ENCODE results near the gene LRP2BP.

Gene LRP2BP

GRCh38 chr4:185396724-185397385 is 1.1 kb upstream of the LRP2BP start, which contains the start of gene ANKRD37:
Gene ANKRD37 (plus strand): TSS chr4:185396841. CDS start chr4:185396924, 83 bp downstream.
- TF ChIP-seq TAF1 (IDR thresholded peaks at IDR 0.05; ENCODE audit: low read depth, low read length), result peak; percentile 41; the same call in 1 of the 2 replicates
- TF ChIP-seq POLR2AphosphoS5 (IDR thresholded peaks at IDR 0.05; ENCODE audit: low read depth, low read length), result no peak
- FAIRE-seq (peak; percentile 67), DNase-seq (ENCODE audit: insufficient read length, low spot score) (no peak)

- TF ChIP-seq POLR2A (IDR thresholded peaks at IDR 0.05; ENCODE audit: low read depth, low read length), result peak; percentile 67; the same call in 1 of the 2 replicates
- TF ChIP-seq PAX5 (IDR thresholded peaks at IDR 0.05; ENCODE audit: insufficient read depth, low read length, severe bottlenecking), result no peak
- peak; percentile 10; the same call in 1 of the 2 replicates for TF ChIP-seq TAF1 (IDR thresholded peaks at IDR 0.05; ENCODE audit: low read depth, low read length)
- TF ChIP-seq POLR2AphosphoS5 (IDR thresholded peaks at IDR 0.05; ENCODE audit: low read depth, low read length), result peak; percentile 81; the same call in 1 of the 2 replicates
- TF ChIP-seq POU2F2 (IDR thresholded peaks at IDR 0.05; ENCODE audit: low read depth, low read length), result 0 out of 2 replicates have a peak, but pooled peaks have one; percentile 17
- no peak for TF ChIP-seq SPI1 (IDR thresholded peaks at IDR 0.05; ENCODE audit: low read depth, low read length)
- peak; percentile 97 for FAIRE-seq
- DNase-seq (ENCODE audit: insufficient read length, low spot score), result peak; percentile 91
These were observed 416 bp upstream of the LRP2BP start for GRCh38 chr4:185395956-185396723.

- no peak for FAIRE-seq
- no peak for TF ChIP-seq POU2F2 (IDR thresholded peaks at IDR 0.05; ENCODE audit: low read depth, low read length)
- no peak for TF ChIP-seq SPI1 (IDR thresholded peaks at IDR 0.05; ENCODE audit: low read depth, low read length)
- TF ChIP-seq PAX5 (IDR thresholded peaks at IDR 0.05; ENCODE audit: insufficient read depth, low read length, severe bottlenecking), result no peak
- TF ChIP-seq POLR2A (IDR thresholded peaks at IDR 0.05; ENCODE audit: low read depth, low read length), result no peak
- TF ChIP-seq TAF1 (IDR thresholded peaks at IDR 0.05; ENCODE audit: low read depth, low read length), result no peak
- TF ChIP-seq POLR2AphosphoS5 (IDR thresholded peaks at IDR 0.05; ENCODE audit: low read depth, low read length), result no peak
- no peak for DNase-seq (ENCODE audit: insufficient read length, low spot score)
These were observed 1.0 kb downstream of the LRP2BP start for GRCh38 chr4:185394568-185395237.

- no peak for DNase-seq (ENCODE audit: insufficient read length, low spot score)
- TF ChIP-seq POU2F2 (IDR thresholded peaks at IDR 0.05; ENCODE audit: low read depth, low read length) (no peak), POLR2A (IDR thresholded peaks at IDR 0.05; ENCODE audit: low read depth, low read length) (no peak), TAF1 (IDR thresholded peaks at IDR 0.05; ENCODE audit: low read depth, low read length) (no peak), SPI1 (IDR thresholded peaks at IDR 0.05; ENCODE audit: low read depth, low read length) (no peak), PAX5 (IDR thresholded peaks at IDR 0.05; ENCODE audit: insufficient read depth, low read length, severe bottlenecking) (no peak), POLR2AphosphoS5 (IDR thresholded peaks at IDR 0.05; ENCODE audit: low read depth, low read length) (no peak)
- no peak for FAIRE-seq
These were observed 3.6 kb downstream of the LRP2BP start for GRCh38 chr4:185392156-185392555.

GRCh38 chr4:185390941-185391340 is 4.8 kb downstream of the LRP2BP start:
- no peak for FAIRE-seq
- DNase-seq (ENCODE audit: insufficient read length, low spot score), result no peak
- TF ChIP-seq SPI1 (IDR thresholded peaks at IDR 0.05; ENCODE audit: low read depth, low read length) (no peak), POLR2AphosphoS5 (IDR thresholded peaks at IDR 0.05; ENCODE audit: low read depth, low read length) (0 out of 2 replicates have a peak, but pooled peaks have one; percentile 45), POLR2A (IDR thresholded peaks at IDR 0.05; ENCODE audit: low read depth, low read length) (peak; percentile 51; the same call in 1 of the 2 replicates)

GRCh38 chr4:185387957-185388356 is 7.8 kb downstream of the LRP2BP start:
- FAIRE-seq (no peak), DNase-seq (ENCODE audit: insufficient read length, low spot score) (no peak)
- TF ChIP-seq PAX5 (IDR thresholded peaks at IDR 0.05; ENCODE audit: insufficient read depth, low read length, severe bottlenecking), result no peak
- no peak for TF ChIP-seq SPI1 (IDR thresholded peaks at IDR 0.05; ENCODE audit: low read depth, low read length)
- TF ChIP-seq POLR2AphosphoS5 (IDR thresholded peaks at IDR 0.05; ENCODE audit: low read depth, low read length), result peak; percentile 58; the same call in 1 of the 2 replicates
- peak; percentile 56 for TF ChIP-seq POLR2A (IDR thresholded peaks at IDR 0.05; ENCODE audit: low read depth, low read length)
- TF ChIP-seq TAF1 (IDR thresholded peaks at IDR 0.05; ENCODE audit: low read depth, low read length), result no peak
- no peak for TF ChIP-seq POU2F2 (IDR thresholded peaks at IDR 0.05; ENCODE audit: low read depth, low read length)

- peak; percentile 47 for FAIRE-seq
- no peak for DNase-seq (ENCODE audit: insufficient read length, low spot score)
- TF ChIP-seq POLR2A (IDR thresholded peaks at IDR 0.05; ENCODE audit: low read depth, low read length) (no peak), POU2F2 (IDR thresholded peaks at IDR 0.05; ENCODE audit: low read depth, low read length) (no peak), TAF1 (IDR thresholded peaks at IDR 0.05; ENCODE audit: low read depth, low read length) (no peak), PAX5 (IDR thresholded peaks at IDR 0.05; ENCODE audit: insufficient read depth, low read length, severe bottlenecking) (no peak), SPI1 (IDR thresholded peaks at IDR 0.05; ENCODE audit: low read depth, low read length) (no peak), POLR2AphosphoS5 (IDR thresholded peaks at IDR 0.05; ENCODE audit: low read depth, low read length) (no peak)
These were observed 10.8 kb downstream of the LRP2BP start for GRCh38 chr4:185384930-185385331.

- DNase-seq (ENCODE audit: insufficient read length, low spot score) (no peak), FAIRE-seq (peak; percentile 31)
- TF ChIP-seq POLR2AphosphoS5 (IDR thresholded peaks at IDR 0.05; ENCODE audit: low read depth, low read length) (no peak), POU2F2 (IDR thresholded peaks at IDR 0.05; ENCODE audit: low read depth, low read length) (no peak), SPI1 (IDR thresholded peaks at IDR 0.05; ENCODE audit: low read depth, low read length) (no peak), TAF1 (IDR thresholded peaks at IDR 0.05; ENCODE audit: low read depth, low read length) (no peak), POLR2A (IDR thresholded peaks at IDR 0.05; ENCODE audit: low read depth, low read length) (no peak), PAX5 (IDR thresholded peaks at IDR 0.05; ENCODE audit: insufficient read depth, low read length, severe bottlenecking) (no peak)
These were observed 11.7 kb downstream of the LRP2BP start for GRCh38 chr4:185384061-185384460.

GRCh38 chr4:185383451-185383850 is 12.3 kb downstream of the LRP2BP start:
- TF ChIP-seq POLR2A (IDR thresholded peaks at IDR 0.05; ENCODE audit: low read depth, low read length), result peak; percentile 47; the same call in 1 of the 2 replicates
- no peak; the same call in none of the 2 replicates for TF ChIP-seq POLR2AphosphoS5 (IDR thresholded peaks at IDR 0.05; ENCODE audit: low read depth, low read length)
- DNase-seq (ENCODE audit: insufficient read length, low spot score) (no peak), FAIRE-seq (peak; percentile 51)
